Measurements from ENCODE around the gene ICE1. TPM values are rescaled to one million over a fixed set of nuclear protein-coding genes. Genes with fewer than 3 reads are reported as not detected.

The ICE1 gene
- total RNA-seq, 1 experiment from 2014 or later: 38.3 TPM

GRCh38 chr5:5373351-5373989, 49.0 kb upstream of the ICE1 start:
- Histone ChIP-seq H3K4me3 (ENCODE audit: low read depth in 2 of 2, low read length in 2 of 2) (no peak overlapping the region), H3K36me3 (ENCODE audit: control insufficient read depth, insufficient read depth, low read length) (no peaks in the 10 kb centered on the region), H3K27ac (ENCODE audit: low read length) (no peak overlapping the region), H3K9me3 (ENCODE audit: control insufficient read depth, insufficient read depth, low read depth, low read length) (no peaks in the 10 kb centered on the region), H3K27me3 (ENCODE audit: control insufficient read depth, insufficient read depth, low read length) (no peaks in the 10 kb centered on the region), H3K4me1 (ENCODE audit: control insufficient read depth, insufficient read depth, low read length) (no peaks in the 10 kb centered on the region)
- no TSS peak for BruUV-seq (replicated peaks)
- ChIA-PET POLR2A (no interaction called here), CTCF (no interaction called here)
- no peak for TF ChIP-seq TCF7L2 (IDR thresholded peaks at IDR 0.05; ENCODE audit: low read depth, low read length)
- TF ChIP-seq, protein P1, sequence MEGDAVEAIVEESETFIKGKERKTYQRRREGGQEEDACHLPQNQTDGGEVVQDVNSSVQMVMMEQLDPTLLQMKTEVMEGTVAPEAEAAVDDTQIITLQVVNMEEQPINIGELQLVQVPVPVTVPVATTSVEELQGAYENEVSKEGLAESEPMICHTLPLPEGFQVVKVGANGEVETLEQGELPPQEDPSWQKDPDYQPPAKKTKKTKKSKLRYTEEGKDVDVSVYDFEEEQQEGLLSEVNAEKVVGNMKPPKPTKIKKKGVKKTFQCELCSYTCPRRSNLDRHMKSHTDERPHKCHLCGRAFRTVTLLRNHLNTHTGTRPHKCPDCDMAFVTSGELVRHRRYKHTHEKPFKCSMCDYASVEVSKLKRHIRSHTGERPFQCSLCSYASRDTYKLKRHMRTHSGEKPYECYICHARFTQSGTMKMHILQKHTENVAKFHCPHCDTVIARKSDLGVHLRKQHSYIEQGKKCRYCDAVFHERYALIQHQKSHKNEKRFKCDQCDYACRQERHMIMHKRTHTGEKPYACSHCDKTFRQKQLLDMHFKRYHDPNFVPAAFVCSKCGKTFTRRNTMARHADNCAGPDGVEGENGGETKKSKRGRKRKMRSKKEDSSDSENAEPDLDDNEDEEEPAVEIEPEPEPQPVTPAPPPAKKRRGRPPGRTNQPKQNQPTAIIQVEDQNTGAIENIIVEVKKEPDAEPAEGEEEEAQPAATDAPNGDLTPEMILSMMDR (IDR thresholded peaks at IDR 0.05): no peak
- in situ Hi-C loops (cut with HindIII; ENCODE audit: low pct_unique_long_range_greater_than_20kb, low sequenced_read_pairs) (no loop called here), intact Hi-C loops (cut with micrococcal nuclease; ENCODE audit: unreplicated experiment) (no loop called here)
- no peak for DNase-seq (ENCODE audit: low read depth, low spot score)
- ATAC-seq: no peak

DNA sequence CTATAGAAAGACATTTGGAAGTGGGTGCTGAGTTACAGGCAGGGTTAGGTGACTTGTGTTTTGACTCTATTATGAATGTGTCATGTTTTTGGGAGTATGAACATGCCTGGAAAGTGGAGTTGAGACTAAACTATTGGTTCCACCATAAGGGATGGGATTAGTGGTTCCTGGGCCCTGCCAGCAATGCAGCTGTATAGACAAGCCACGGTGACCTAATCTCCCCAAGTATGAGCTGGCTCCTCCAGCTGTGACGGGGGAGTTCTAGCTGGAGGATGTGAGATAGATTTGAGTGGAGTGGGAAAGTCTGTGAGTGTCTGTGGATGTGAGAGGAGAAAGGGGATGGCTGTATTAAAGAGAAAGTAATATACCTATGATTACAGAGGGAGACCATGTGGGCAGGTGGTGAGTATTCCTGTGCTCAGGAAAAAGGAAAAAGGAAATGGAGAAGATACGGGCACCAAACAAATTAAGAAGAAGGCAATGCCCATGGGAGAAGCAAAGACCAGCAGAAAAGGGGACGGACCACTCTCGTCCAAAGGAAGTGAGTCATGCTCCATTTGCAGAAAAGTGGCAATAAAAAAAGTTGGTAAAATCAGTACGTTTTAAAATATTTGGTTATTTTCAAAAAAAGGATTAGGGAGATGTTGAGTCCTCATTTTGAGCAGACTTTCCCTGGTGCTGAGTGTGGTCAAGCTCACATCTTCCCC, 48.3 kb upstream of the ICE1 start:
- H3K27me3 ChIP-seq (ENCODE audit: control insufficient read depth, insufficient read depth, low read length): no peaks in the 10 kb centered on the region
- no peak overlapping the region for H3K4me3 ChIP-seq (ENCODE audit: low read depth in 2 of 2, low read length in 2 of 2)
- H3K4me1 ChIP-seq (ENCODE audit: control insufficient read depth, insufficient read depth, low read length): no peaks in the 10 kb centered on the region
- no peaks in the 10 kb centered on the region for H3K36me3 ChIP-seq (ENCODE audit: control insufficient read depth, insufficient read depth, low read length)
- no TSS peak for BruUV-seq (replicated peaks)
- in situ Hi-C loops (cut with HindIII; ENCODE audit: low pct_unique_long_range_greater_than_20kb, low sequenced_read_pairs) (no loop called here), intact Hi-C loops (cut with micrococcal nuclease; ENCODE audit: unreplicated experiment) (no loop called here)
- ChIA-PET CTCF (no interaction called here), POLR2A (no interaction called here)
- H3K9me3 ChIP-seq (ENCODE audit: control insufficient read depth, insufficient read depth, low read depth, low read length): no peaks in the 10 kb centered on the region
- DNase-seq (ENCODE audit: low read depth, low spot score): no peak
- no peak overlapping the region for H3K27ac ChIP-seq (ENCODE audit: low read length)
- TF ChIP-seq REST (IDR thresholded peaks at IDR 0.05; ENCODE audit: insufficient read depth in 1 of 2, low read depth in 2 of 2, low read length in 1 of 2) (no peak), POLR2AphosphoS5 (IDR thresholded peaks at IDR 0.05; ENCODE audit: low read depth, low read length) (no peak), TCF7L2 (IDR thresholded peaks at IDR 0.05; ENCODE audit: low read depth, low read length) (no peak), SIN3A (IDR thresholded peaks at IDR 0.05; ENCODE audit: borderline replicate concordance, insufficient read depth, low read depth, low read length) (no peak)
- TF ChIP-seq, protein P1 (IDR thresholded peaks at IDR 0.05): no peak
- ATAC-seq: no peak
